ENCODE data around the gene FARS2.

Gene FARS2

DNA sequence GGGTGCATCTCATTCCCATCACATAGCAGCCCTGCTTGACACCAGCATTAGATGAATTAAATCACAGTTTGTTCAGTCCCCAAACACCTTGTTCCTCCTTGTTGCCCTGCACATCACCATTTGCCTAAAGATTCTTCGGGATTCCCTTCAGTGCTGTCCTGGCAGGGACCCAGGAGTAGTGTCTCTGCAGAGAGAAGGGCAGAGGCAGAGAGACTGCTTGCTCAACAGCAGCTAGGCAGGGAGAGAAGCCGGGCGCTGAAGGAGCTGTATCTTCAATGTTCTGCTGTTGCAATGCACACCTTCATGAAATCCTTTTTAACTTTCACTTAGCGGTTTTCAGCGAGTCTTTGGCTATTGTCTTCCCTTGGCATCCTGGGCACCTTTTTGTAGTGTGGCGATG lies 362.9 kb downstream of the FARS2 start:
- TF ChIP-seq, protein P1, sequence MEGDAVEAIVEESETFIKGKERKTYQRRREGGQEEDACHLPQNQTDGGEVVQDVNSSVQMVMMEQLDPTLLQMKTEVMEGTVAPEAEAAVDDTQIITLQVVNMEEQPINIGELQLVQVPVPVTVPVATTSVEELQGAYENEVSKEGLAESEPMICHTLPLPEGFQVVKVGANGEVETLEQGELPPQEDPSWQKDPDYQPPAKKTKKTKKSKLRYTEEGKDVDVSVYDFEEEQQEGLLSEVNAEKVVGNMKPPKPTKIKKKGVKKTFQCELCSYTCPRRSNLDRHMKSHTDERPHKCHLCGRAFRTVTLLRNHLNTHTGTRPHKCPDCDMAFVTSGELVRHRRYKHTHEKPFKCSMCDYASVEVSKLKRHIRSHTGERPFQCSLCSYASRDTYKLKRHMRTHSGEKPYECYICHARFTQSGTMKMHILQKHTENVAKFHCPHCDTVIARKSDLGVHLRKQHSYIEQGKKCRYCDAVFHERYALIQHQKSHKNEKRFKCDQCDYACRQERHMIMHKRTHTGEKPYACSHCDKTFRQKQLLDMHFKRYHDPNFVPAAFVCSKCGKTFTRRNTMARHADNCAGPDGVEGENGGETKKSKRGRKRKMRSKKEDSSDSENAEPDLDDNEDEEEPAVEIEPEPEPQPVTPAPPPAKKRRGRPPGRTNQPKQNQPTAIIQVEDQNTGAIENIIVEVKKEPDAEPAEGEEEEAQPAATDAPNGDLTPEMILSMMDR (conservative IDR thresholded peaks at IDR 0.05; ENCODE audit: low read depth, low read length) = no peak
- no peak overlapping the region for H3K4me3 ChIP-seq (ENCODE audit: low read depth, low read length)
- DNase-seq (ENCODE audit: low read depth) = no peak

DNA sequence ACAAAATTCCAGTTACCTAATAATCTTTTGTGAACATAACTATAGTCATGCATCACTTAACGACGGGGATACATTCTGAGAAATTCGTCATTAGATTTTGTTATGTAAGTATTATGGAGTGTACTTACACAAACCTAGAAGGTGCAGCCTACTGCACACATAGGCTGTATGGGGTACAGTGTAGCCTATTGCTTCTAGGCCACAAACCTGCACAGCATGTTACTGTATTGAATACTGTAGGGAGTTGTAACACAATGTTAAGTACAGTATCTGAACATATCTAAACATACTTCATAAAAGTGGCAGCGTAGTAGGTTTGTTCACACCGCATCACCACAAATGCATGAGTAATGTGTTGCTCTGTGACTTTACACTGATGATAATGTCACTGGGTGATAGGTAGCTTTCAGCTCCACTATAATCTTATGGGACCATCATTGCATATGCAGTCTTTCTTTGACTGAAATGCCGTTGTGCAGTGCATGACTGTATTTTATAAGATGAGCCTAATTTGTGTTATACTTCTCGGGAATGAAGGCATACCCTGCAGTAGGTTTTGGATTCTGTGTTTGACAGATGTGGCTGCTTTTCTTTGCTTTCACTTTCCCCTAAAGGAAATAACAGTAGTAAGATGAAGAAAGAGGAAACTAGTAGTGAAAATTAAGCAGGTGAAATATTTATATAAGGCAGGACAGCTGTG lies 365.6 kb downstream of the FARS2 start:
- TF ChIP-seq, protein P1 (conservative IDR thresholded peaks at IDR 0.05; ENCODE audit: low read depth, low read length) = no peak
- no peak overlapping the region for H3K4me3 ChIP-seq (ENCODE audit: low read depth, low read length)
- no peak for DNase-seq (ENCODE audit: low read depth)

DNA sequence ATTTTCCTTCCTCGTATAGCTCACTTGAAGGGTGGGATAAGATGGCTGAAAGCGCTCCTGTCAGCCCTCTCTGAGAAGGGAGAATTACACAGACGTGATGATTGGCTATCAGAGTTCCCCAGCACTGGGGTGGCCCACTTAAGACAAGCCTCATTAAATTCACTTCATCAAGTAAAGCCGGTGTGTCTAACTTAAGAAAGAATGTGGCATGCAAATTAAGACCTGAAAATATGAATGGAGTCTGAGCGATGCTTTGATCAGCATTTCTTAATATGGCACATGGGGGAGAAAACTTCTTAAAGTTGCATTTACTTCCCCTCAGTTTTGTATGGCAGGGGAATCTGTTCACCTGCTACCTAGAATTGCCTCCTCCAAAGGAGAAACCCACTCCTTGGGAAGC lies 369.3 kb downstream of the FARS2 start:
- H3K4me3 ChIP-seq (ENCODE audit: low read depth, low read length) = no peak overlapping the region
- TF ChIP-seq, protein P1 (conservative IDR thresholded peaks at IDR 0.05; ENCODE audit: low read depth, low read length) = no peak
- DNase-seq (ENCODE audit: low read depth) = no peak

DNA sequence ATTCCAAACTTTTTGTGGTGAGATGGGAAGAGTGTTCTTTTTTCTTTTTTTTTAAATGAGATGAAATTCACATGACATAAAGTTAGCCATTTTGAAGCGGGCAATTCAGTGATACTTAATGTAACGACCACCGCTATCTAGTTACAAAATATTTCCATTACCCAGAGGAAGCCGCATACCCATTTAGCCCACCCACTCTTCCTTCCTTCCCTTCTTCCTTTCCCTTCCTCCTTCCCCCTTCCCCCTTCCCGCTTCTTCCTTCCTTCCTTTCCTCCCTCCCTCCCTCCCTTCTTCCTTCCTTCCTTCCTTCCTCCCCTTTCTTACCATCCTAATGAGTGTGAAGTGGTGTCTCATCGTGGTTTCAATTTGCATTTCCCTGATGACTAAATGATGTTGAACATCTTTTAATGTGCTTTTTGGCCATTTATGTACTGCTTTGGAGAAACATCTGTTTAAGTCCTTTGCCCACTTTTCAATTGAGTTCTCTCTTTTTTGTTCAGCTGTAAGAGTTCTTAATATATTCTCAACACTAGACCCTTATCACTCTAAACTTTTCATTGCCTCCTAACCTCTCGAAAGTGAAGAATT lies 371.1 kb downstream of the FARS2 start:
- H3K4me3 ChIP-seq (ENCODE audit: low read depth, low read length) = no peak overlapping the region
- TF ChIP-seq, protein P1 (conservative IDR thresholded peaks at IDR 0.05; ENCODE audit: low read depth, low read length) = no peak
- DNase-seq (ENCODE audit: low read depth) = no peak

DNA sequence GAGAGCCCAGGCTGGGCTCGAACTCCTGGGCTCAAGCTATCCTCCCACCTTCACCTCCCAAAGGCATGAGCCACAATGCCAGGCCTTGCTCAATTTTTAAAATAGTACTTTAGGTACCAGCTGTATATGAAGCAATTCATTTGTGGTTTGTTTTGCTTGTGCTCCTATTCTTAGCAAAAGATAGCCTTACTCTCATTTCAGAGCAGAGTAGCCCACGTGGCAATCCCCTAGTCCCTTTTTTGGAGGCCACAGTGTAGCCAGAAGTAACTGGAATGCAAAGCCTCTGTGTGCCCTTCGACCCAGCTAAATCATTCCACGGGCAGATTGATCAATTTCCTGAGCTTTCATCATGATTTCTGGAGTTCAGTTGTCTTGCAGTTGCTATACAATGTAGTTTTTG lies 373.2 kb downstream of the FARS2 start:
- H3K4me3 ChIP-seq (ENCODE audit: low read depth, low read length) = no peak overlapping the region
- DNase-seq (ENCODE audit: low read depth) = peak; percentile 67
- TF ChIP-seq, protein P1 (conservative IDR thresholded peaks at IDR 0.05; ENCODE audit: low read depth, low read length) = no peak

DNA sequence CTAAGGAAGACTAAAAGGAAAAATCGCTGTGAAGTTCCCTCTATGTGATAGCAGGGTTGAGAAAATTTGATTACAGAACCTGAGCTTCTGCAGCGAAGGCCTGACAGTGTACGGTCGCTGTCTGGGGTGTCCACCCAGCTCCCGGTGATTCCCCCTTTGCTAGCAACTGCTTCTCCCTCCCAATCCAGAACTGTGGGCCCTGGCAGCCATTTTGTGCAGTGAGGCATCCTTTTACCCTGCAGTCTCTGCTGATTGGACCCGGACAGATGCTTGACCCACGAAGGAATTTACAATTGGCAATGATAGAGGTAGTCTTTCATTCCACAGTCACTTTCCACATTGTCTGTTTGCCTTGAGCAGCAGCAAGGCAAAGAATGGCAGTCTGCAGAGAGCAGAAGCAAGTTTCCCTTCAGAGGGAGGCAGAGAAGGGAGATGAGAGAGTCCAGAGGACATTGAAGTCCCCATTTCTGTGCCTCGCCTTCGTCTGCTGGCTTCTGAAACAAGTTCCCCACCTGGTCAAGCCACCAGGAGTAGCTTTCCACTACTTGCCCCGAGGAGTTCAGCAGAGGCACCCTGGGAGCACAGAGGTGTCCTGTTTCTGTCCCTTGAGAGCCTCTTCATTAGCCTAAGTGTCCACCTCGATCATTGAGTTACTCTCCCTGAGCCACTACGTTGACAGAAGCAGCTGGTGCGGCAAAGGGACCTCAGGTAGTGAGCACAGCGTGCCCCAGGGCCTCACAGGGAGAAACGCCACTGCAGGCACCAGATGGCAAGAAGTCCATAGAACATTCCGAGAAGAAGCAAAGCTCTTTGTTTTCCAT lies 375.1 kb downstream of the FARS2 start:
- TF ChIP-seq, protein P1 (conservative IDR thresholded peaks at IDR 0.05; ENCODE audit: low read depth, low read length) = no peak
- DNase-seq (ENCODE audit: low read depth) = no peak
- H3K4me3 ChIP-seq (ENCODE audit: low read depth, low read length) = no peak overlapping the region
